Neural cell (in vitro differentiated cells): ENCODE measurements around the gene CDH4. TPM values are rescaled to one million over a fixed set of nuclear protein-coding genes. Genes with fewer than 3 reads are reported as not detected.
"Not testable (repeated sequence)": the region's sequence is repeated elsewhere in the genome, so short reads cannot be mapped to it uniquely, and the experiment has no call there.

Experiments
- H2AFZ ChIP-seq: fragments of 200-600, 300-800 bp; sonication (generic), shearing (Covaris generic); 2 replicates; pipeline ENCODE4 v1.6.0; 2014; ENCODE audit warnings: low read depth, mild to moderate bottlenecking, antibody characterized with exemption, low read length, moderate library complexity
- H3F3A ChIP-seq: fragments of 200-600 bp; shearing (Covaris generic); 2 replicates; pipeline ENCODE4 v1.6.1; 2016; ENCODE audit warnings: mild to moderate bottlenecking, moderate library complexity, mixed read lengths, antibody characterized with exemption, low read length; ENCODE audit not compliant: insufficient read depth, poor library complexity, severe bottlenecking
- H3K27ac ChIP-seq: fragments of 200-600, 300-800 bp; sonication (generic), shearing (Covaris generic); 2 replicates; pipeline ENCODE4 v1.5.1; 2014; ENCODE audit warnings: mild to moderate bottlenecking, low read length, moderate library complexity
- H3K27me3 ChIP-seq: fragments of 300-800, 200-600 bp; sonication (generic), shearing (Covaris generic); 2 replicates; pipeline ENCODE4 v1.6.0; 2014; ENCODE audit warnings: mild to moderate bottlenecking, low read depth, low read length, moderate library complexity; ENCODE audit not compliant: insufficient read depth
- H3K36me3 ChIP-seq: fragments of 300-800, 200-600 bp; sonication (generic), shearing (Covaris generic); 2 replicates; pipeline ENCODE4 v1.5.1; 2014; ENCODE audit warnings: mild to moderate bottlenecking, antibody characterized with exemption, low read length, moderate library complexity; ENCODE audit not compliant: insufficient read depth
- H3K4me2 ChIP-seq: fragments of 300-800, 200-600 bp; sonication (generic), shearing (Covaris generic); 2 replicates; pipeline ENCODE4 v1.6.0; 2014; ENCODE audit warnings: mild to moderate bottlenecking, low read length
- H3K4me3 ChIP-seq: fragments of 300-800, 200-600 bp; sonication (generic), shearing (Covaris generic); 2 replicates; pipeline ENCODE4 v1.5.1; 2014; ENCODE audit warnings: mild to moderate bottlenecking, low read length, moderate library complexity
- H3K79me2 ChIP-seq: fragments of 200-600 bp; shearing (Covaris generic); replicated peaks from 2 replicates; pipeline ENCODE4 v1.6.0; 2014; ENCODE audit warnings: mild to moderate bottlenecking, low read length, moderate library complexity; ENCODE audit not compliant: insufficient read depth
- H3K9ac ChIP-seq: fragments of 300-800, 200-600 bp; sonication (generic), shearing (Covaris generic); 2 replicates; pipeline ENCODE4 v1.6.1; 2016; ENCODE audit warnings: mild to moderate bottlenecking, low read length, mixed read lengths
- H3K9me2 ChIP-seq: fragments of 200-600 bp; shearing (Covaris generic); 2 replicates; pipeline ENCODE4 v1.6.1; 2016; ENCODE audit warnings: mild to moderate bottlenecking, low read length, mixed read lengths; ENCODE audit not compliant: insufficient read depth
- H3K9me3 ChIP-seq: fragments of 200-600, 300-800 bp; sonication (generic), shearing (Covaris generic); 2 replicates; pipeline ENCODE4 v1.6.1; 2016; ENCODE audit warnings: mild to moderate bottlenecking, mixed run types, low read length, moderate library complexity, mixed read lengths
- H4K20me1 ChIP-seq: fragments of 200-600 bp; shearing (Covaris generic); 2 replicates; pipeline ENCODE4 v1.6.1; 2016; ENCODE audit warnings: mild to moderate bottlenecking, mixed run types; ENCODE audit not compliant: insufficient read depth
- CTCF ChIP-seq: fragments of 450-650 bp; IDR thresholded peaks from 2 replicates; pipeline ENCODE4 v1.5.1; 2014; ENCODE audit warnings: antibody characterized with exemption, mild to moderate bottlenecking, moderate library complexity; ENCODE audit not compliant: poor library complexity, severe bottlenecking
- EP300 ChIP-seq: fragments of 450-650 bp; conservative IDR thresholded peaks from 2 replicates; pipeline ENCODE4 v1.6.1; 2014; ENCODE audit warnings: antibody characterized with exemption, mild to moderate bottlenecking, moderate library complexity; ENCODE audit not compliant: poor library complexity, severe bottlenecking
- EZH2 ChIP-seq: fragments of 200-600, 300-800 bp; shearing (Covaris generic), sonication (generic); IDR thresholded peaks from 2 replicates; pipeline ENCODE4 v1.6.1; 2014; ENCODE audit warnings: antibody characterized with exemption, low read length, borderline replicate concordance, mild to moderate bottlenecking; ENCODE audit not compliant: insufficient read depth, poor library complexity, severe bottlenecking
- MXI1 ChIP-seq: fragments of 450-650 bp; conservative IDR thresholded peaks from 2 replicates; pipeline ENCODE4 v1.6.1; 2014; ENCODE audit warnings: antibody characterized with exemption, mild to moderate bottlenecking; ENCODE audit not compliant: poor library complexity, severe bottlenecking
- POLR2AphosphoS5 ChIP-seq: IDR thresholded peaks from 2 replicates; pipeline ENCODE4 v1.6.1; 2012
- RAD21 ChIP-seq: fragments of 450-650 bp; conservative IDR thresholded peaks from 2 replicates; pipeline ENCODE4 v1.6.1; 2014; ENCODE audit warnings: antibody characterized with exemption, mild to moderate bottlenecking, moderate library complexity
- SMC3 ChIP-seq: fragments of 450-650 bp; conservative IDR thresholded peaks from 2 replicates; pipeline ENCODE4 v1.6.1; 2014; ENCODE audit warnings: antibody characterized with exemption, mild to moderate bottlenecking, moderate library complexity; ENCODE audit not compliant: poor library complexity
- TAF1 ChIP-seq: IDR thresholded peaks from 2 replicates; pipeline ENCODE4 v1.6.1; 2012; ENCODE audit warnings: low read depth
- polyA plus RNA-seq: library from polyadenylated mRNA; depleted of rRNA; stranded (reverse); fragments of >200 nt; gene quantifications from 2 replicates; pipeline ENCODE4 v1.2.3, GENCODE V29; 2014
- TF ChIP-seq, protein P1 (sequence below): IDR thresholded peaks from 2 replicates; pipeline ENCODE4 v1.6.1; 2012; ENCODE audit warnings: borderline replicate concordance

Gene CDH4
- polyA plus RNA-seq, 1 donor from 2014 or later: 24.6 TPM

DNA sequence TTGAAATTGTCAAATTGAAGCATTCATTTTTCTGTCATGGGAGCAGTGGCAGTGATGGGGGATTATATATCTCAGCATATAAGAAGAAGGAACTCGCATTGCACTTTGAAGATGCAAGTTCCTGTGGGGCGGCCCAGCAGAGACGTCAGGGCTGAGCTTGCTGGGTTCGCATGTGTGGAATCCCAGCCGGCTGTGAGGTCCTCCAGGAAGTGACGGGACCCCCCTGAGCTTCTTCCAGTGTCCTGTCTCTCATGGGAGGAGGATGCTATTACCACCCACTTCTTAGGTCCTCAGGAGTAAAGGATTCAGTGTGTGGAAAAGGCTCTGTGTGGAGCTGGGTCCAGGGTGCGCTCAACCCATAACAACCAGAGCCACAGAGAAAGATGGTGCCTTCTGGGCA is 201.2 kb downstream of the CDH4 start:
- Histone ChIP-seq H3K4me3 (no peak overlapping the region), H3K9ac (no peak overlapping the region), H3K9me3 (no peaks in the 10 kb centered on the region), H3K4me2 (no peak overlapping the region), H4K20me1 (no peaks in the 10 kb centered on the region), H3F3A (no peaks in the 10 kb centered on the region), H3K9me2 (no peaks in the 10 kb centered on the region), H2AFZ (no peak overlapping the region), H3K27me3 (no peaks in the 10 kb centered on the region), H3K36me3 (no peaks in the 10 kb centered on the region), H3K79me2 (no peaks in the 10 kb centered on the region), H3K27ac (peak overlapping the region; percentile 61)
- TF ChIP-seq EP300 (peak; percentile 53), SMC3 (no peak), EZH2 (no peak)

DNA sequence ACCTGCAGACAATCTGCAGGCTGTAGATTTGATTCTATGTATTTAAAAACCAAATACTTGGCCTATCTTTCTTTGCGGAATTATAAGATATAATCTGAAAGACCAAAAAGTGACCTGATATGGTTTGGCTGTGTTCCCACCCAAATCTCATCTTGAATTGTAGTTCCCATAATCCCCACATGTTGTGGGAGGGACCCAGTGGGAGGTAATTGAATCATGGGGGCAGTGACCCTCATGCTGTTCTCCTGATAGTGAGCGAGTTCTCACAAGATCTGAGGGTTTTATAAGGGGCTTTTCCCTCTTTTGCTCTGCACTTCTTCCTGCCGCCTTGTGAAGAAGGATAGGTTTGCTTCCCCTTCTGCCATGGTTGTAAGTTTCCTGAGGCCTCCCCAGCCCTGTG is 201.6 kb downstream of the CDH4 start:
- H3K36me3 ChIP-seq, H4K20me1 ChIP-seq, H3K79me2 ChIP-seq, H3K4me2 ChIP-seq, H3K27me3 ChIP-seq, H3F3A ChIP-seq, H3K9ac ChIP-seq, H3K9me3 ChIP-seq, H2AFZ ChIP-seq, H3K9me2 ChIP-seq, H3K4me3 ChIP-seq: not testable (repeated sequence)
- peak; percentile 26 for TF ChIP-seq TAF1
- peak overlapping the region; percentile 61 for H3K27ac ChIP-seq

GRCh38 chr20:61454053-61454452 is 202.0 kb downstream of the CDH4 start:
- no peaks in the 10 kb centered on the region for H3K9me3 ChIP-seq
- H2AFZ ChIP-seq: no peak overlapping the region
- H3K27ac ChIP-seq: peak overlapping the region; percentile 61
- H3K79me2 ChIP-seq: no peaks in the 10 kb centered on the region
- no peak overlapping the region for H3K4me2 ChIP-seq
- H3K4me3 ChIP-seq: no peak overlapping the region
- no peak overlapping the region for H3K9ac ChIP-seq
- H3K9me2 ChIP-seq: no peaks in the 10 kb centered on the region
- H3K36me3 ChIP-seq: no peaks in the 10 kb centered on the region
- TF ChIP-seq RAD21 (no peak), MXI1 (no peak), CTCF (no peak), EP300 (no peak), SMC3 (no peak), TAF1 (no peak), POLR2AphosphoS5 (no peak), EZH2 (no peak)
- TF ChIP-seq, protein P1, sequence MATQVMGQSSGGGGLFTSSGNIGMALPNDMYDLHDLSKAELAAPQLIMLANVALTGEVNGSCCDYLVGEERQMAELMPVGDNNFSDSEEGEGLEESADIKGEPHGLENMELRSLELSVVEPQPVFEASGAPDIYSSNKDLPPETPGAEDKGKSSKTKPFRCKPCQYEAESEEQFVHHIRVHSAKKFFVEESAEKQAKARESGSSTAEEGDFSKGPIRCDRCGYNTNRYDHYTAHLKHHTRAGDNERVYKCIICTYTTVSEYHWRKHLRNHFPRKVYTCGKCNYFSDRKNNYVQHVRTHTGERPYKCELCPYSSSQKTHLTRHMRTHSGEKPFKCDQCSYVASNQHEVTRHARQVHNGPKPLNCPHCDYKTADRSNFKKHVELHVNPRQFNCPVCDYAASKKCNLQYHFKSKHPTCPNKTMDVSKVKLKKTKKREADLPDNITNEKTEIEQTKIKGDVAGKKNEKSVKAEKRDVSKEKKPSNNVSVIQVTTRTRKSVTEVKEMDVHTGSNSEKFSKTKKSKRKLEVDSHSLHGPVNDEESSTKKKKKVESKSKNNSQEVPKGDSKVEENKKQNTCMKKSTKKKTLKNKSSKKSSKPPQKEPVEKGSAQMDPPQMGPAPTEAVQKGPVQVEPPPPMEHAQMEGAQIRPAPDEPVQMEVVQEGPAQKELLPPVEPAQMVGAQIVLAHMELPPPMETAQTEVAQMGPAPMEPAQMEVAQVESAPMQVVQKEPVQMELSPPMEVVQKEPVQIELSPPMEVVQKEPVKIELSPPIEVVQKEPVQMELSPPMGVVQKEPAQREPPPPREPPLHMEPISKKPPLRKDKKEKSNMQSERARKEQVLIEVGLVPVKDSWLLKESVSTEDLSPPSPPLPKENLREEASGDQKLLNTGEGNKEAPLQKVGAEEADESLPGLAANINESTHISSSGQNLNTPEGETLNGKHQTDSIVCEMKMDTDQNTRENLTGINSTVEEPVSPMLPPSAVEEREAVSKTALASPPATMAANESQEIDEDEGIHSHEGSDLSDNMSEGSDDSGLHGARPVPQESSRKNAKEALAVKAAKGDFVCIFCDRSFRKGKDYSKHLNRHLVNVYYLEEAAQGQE: no peak
- H3K27me3 ChIP-seq: no peaks in the 10 kb centered on the region
- H3F3A ChIP-seq: no peaks in the 10 kb centered on the region
- no peaks in the 10 kb centered on the region for H4K20me1 ChIP-seq
